ENCODE data around the gene KRTCAP2.

DNA sequence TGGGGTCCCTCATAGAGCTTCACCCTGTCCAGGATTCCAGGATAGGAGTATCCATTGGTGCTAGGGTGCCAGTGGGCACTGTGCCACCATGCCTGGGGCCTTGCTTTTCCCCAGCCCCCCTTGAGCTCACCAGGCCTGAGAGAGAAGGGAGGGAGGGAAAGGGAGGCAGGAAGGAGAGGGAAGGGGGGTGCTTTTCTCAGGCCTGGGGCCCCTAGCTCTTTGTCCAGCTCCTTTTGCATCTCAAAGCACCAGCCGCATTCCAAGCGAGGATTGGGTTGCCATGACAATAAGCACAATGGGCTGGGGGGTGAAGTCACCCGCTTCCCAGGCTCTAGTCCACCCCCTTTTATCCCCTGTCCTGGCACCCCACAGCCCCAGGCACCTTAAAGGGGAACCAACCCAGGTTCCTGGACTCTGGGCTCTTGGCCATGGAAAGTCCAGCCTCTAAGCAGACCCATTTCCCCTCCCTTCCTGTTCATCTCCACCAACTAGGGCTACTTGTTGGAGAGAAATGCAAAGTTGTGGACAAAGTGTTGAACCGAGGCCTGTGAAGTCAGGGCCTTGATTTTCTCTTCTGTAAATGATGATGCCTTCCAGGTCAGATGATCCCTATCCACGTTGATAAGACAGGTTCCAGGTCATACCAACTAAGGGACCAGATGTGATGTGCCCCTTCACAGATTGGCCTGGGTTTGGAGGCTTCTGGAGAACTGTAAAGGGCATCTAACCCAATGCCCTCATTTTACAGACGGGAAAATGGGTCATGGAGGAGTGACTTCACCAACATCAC lies 23.2 kb upstream of the KRTCAP2 start:
- TF ChIP-seq CTCF (IDR thresholded peaks at IDR 0.05) (no peak), POLR2A (IDR thresholded peaks at IDR 0.05) (no peak)

Data from thyroid gland (tissue), 4 donors.